MCF 10A (cell line): ENCODE measurements around the gene PCA3. TPM values are rescaled to one million over a fixed set of nuclear protein-coding genes. Genes with fewer than 3 reads are reported as not detected.

Experiments used
- BruUV-seq: library from RNA; stranded (reverse); fragments of 400-500 nt; replicated peaks from 2 replicates; lab custom pipeline; 2021; lab: Mats Ljungman, UMichigan
- CTCF ChIA-PET: fragments of 300-600 bp; sonication (Branson Sonifier 250); formaldehyde crosslinking; extraction: SDS; loops from one replicate; lab custom pipeline; 2021; ENCODE audit warnings: antibody characterized with exemption, inconsistent platforms; lab: Yijun Ruan, JAX
- POLR2A ChIA-PET: fragments of 300-600, 350-650 bp; sonication (Branson Sonifier 250); formaldehyde crosslinking; extraction: SDS; loops from one replicate; lab custom pipeline; 2020; ENCODE audit warnings: antibody characterized with exemption, inconsistent platforms; lab: Yijun Ruan, JAX
- DNase-seq: peaks from one replicate; pipeline ENCODE4 v3.0.0-alpha.2; 2018; ENCODE audit not compliant: unreplicated experiment
- H3K27ac Mint-ChIP-seq: one replicate; pipeline ENCODE4 v1.8.0; 2022; ENCODE audit warnings: mild to moderate bottlenecking, low read depth, mixed read lengths; ENCODE audit not compliant: unreplicated experiment
- H3K27me3 Mint-ChIP-seq: one replicate; pipeline ENCODE4 v1.8.0; 2022; ENCODE audit warnings: mixed read lengths; ENCODE audit not compliant: insufficient read depth, unreplicated experiment
- H3K36me3 Mint-ChIP-seq: one replicate; pipeline ENCODE4 v1.8.0; 2022; ENCODE audit warnings: mild to moderate bottlenecking, moderate library complexity, mixed read lengths; ENCODE audit not compliant: insufficient read depth, unreplicated experiment
- H3K4me1 Mint-ChIP-seq: one replicate; pipeline ENCODE4 v1.8.0; 2022; ENCODE audit warnings: mixed read lengths; ENCODE audit not compliant: insufficient read depth, unreplicated experiment
- H3K4me3 Mint-ChIP-seq: one replicate; pipeline ENCODE4 v1.8.0; 2022; ENCODE audit warnings: mild to moderate bottlenecking, moderate library complexity, mixed read lengths; ENCODE audit not compliant: unreplicated experiment
- H3K9me3 Mint-ChIP-seq: one replicate; pipeline ENCODE4 v1.8.0; 2022; ENCODE audit warnings: mixed read lengths; ENCODE audit not compliant: unreplicated experiment
- CTCF ChIP-seq: fragments of 200-600 bp; IDR thresholded peaks from one replicate; pipeline ENCODE4 v1.8.0; 2022; ENCODE audit warnings: antibody characterized with exemption, mild to moderate bottlenecking; ENCODE audit not compliant: unreplicated experiment
- intact Hi-C: fragments of 100-400 bp; cut with micrococcal nuclease; formaldehyde crosslinking; loops from 2 replicates; pipeline ENCODE4 v1.14.1; 2022
- total RNA-seq: library from RNA; stranded (reverse); gene quantifications from 2 replicates; pipeline ENCODE4 v1.2.3, GENCODE V29; 2022

The PCA3 gene
- total RNA-seq, 1 experiment from 2014 or later, result not detected

GRCh38 chr9:76800901-76801300 lies 36.7 kb downstream of the PCA3 start:
- H3K27me3 Mint-ChIP-seq, result peaks cover 23% of the 10 kb centered on the region
- no peaks in the 10 kb centered on the region for H3K9me3 Mint-ChIP-seq
- no peak overlapping the region for H3K4me3 Mint-ChIP-seq
- intact Hi-C loops, result no loop called here
- no peaks in the 10 kb centered on the region for H3K36me3 Mint-ChIP-seq
- no peak overlapping the region for H3K27ac Mint-ChIP-seq
- ChIA-PET CTCF (interaction anchor here (1.6 kb wide), 1 partner anchor 350 kb away, joined by 4 read pairs; no protein-coding TSS in a partner anchor), POLR2A (interaction anchor here (0.7 to 0.8 kb wide), 2 partner anchors 9 to 285 kb away, joined by 3 to 4 read pairs; no protein-coding TSS in a partner anchor)
- no peaks in the 10 kb centered on the region for H3K4me1 Mint-ChIP-seq
- TF ChIP-seq CTCF, result no peak
- no TSS peak for BruUV-seq
- no peak for DNase-seq

- no peak overlapping the region for H3K4me3 Mint-ChIP-seq
- intact Hi-C loops, result no loop called here
- no peak for TF ChIP-seq CTCF
- H3K4me1 Mint-ChIP-seq, result no peaks in the 10 kb centered on the region
- no peaks in the 10 kb centered on the region for H3K36me3 Mint-ChIP-seq
- no peaks in the 10 kb centered on the region for H3K9me3 Mint-ChIP-seq
- ChIA-PET POLR2A (no interaction called here), CTCF (interaction anchor here (0.6 to 1.5 kb wide), 2 partner anchors 184 to 187 kb away, joined by 4 to 5 read pairs; no protein-coding TSS in a partner anchor)
- peaks cover 25% of the 10 kb centered on the region for H3K27me3 Mint-ChIP-seq
- H3K27ac Mint-ChIP-seq, result no peak overlapping the region
- no peak for DNase-seq
- no TSS peak for BruUV-seq
These were observed 38.8 kb downstream of the PCA3 start for GRCh38 chr9:76803083-76803482.

GRCh38 chr9:76803762-76804161 lies 39.5 kb downstream of the PCA3 start:
- no TSS peak for BruUV-seq
- Mint-ChIP-seq H3K27me3 (peaks cover 32% of the 10 kb centered on the region), H3K27ac (no peak overlapping the region), H3K9me3 (no peaks in the 10 kb centered on the region), H3K4me1 (no peaks in the 10 kb centered on the region), H3K4me3 (no peak overlapping the region), H3K36me3 (no peaks in the 10 kb centered on the region)
- CTCF ChIA-PET, result interaction anchor here (0.6 to 1.5 kb wide), 2 partner anchors 183 to 187 kb away, joined by 4 to 5 read pairs; no protein-coding TSS in a partner anchor
- POLR2A ChIA-PET, result no interaction called here
- no peak for TF ChIP-seq CTCF
- DNase-seq, result no peak
- intact Hi-C loops, result no loop called here

- intact Hi-C loops, result no loop called here
- BruUV-seq, result no TSS peak
- DNase-seq, result peak; percentile 4
- Mint-ChIP-seq H3K27me3 (peaks cover 25% of the 10 kb centered on the region), H3K4me3 (no peak overlapping the region), H3K27ac (no peak overlapping the region), H3K36me3 (no peaks in the 10 kb centered on the region), H3K9me3 (no peaks in the 10 kb centered on the region), H3K4me1 (no peaks in the 10 kb centered on the region)
- CTCF ChIA-PET, result interaction anchor here (0.6 to 6.9 kb wide), 18 partner anchors 12 to 857 kb away, joined by 3 to 121 read pairs (median 8); partner anchors contain the start of gene PCA3
- no peak for TF ChIP-seq CTCF
- POLR2A ChIA-PET, result interaction anchor here (0.7 to 4.1 kb wide), 2 partner anchors 342 to 354 kb away, joined by 4 to 20 read pairs; no protein-coding TSS in a partner anchor
These were observed 44.4 kb downstream of the PCA3 start for GRCh38 chr9:76808636-76809035.
